CD4-positive, alpha-beta memory T cell (primary cell): ENCODE results near the gene LGI2. TPM values are rescaled to one million over a fixed set of nuclear protein-coding genes. Genes with fewer than 3 reads are reported as not detected.
"Not testable (repeated sequence)": the region's sequence is repeated elsewhere in the genome, so short reads cannot be mapped to it uniquely, and the experiment has no call there.

Experiments
- CTCF ChIA-PET: fragments of 350-600 bp; sonication (Branson Sonifier 250); formaldehyde crosslinking; loops from one replicate; lab custom pipeline; 2021; ENCODE audit warnings: inconsistent platforms; ENCODE audit not compliant: partially characterized antibody; lab: Charles Lee
- POLR2A ChIA-PET: fragments of 350-600 bp; sonication (Branson Sonifier 250); formaldehyde crosslinking; loops from one replicate; lab custom pipeline; 2021; ENCODE audit not compliant: partially characterized antibody; lab: Charles Lee
- DNase-seq, 5 donors: peaks; one replicate each; pipeline versions ENCODE4 v3.0.0 to v3.0.0-alpha.2; 2020 to 2022; ENCODE audit warnings: mixed read lengths in 1 of 5
- H3K27ac ChIP-seq: one replicate; pipeline ENCODE4 v1.7.0; 2013; ENCODE audit warnings: low read depth, low read length
- H3K27me3 ChIP-seq: 2 replicates; pipeline ENCODE4 v1.7.0; 2013; ENCODE audit warnings: mild to moderate bottlenecking, low read length, moderate library complexity; ENCODE audit not compliant: insufficient read depth
- H3K36me3 ChIP-seq: 2 replicates; pipeline ENCODE4 v1.7.0; 2013; ENCODE audit warnings: mild to moderate bottlenecking, low read length, moderate library complexity; ENCODE audit not compliant: insufficient read depth
- H3K4me1 ChIP-seq: 2 replicates; pipeline ENCODE4 v1.7.0; 2013; ENCODE audit warnings: mild to moderate bottlenecking, low read length, moderate library complexity; ENCODE audit not compliant: insufficient read depth
- H3K4me3 ChIP-seq, 2 donors: one replicate each; pipeline ENCODE4 v1.7.0; 2013; ENCODE audit warnings: low read length in 2 of 2, mild to moderate bottlenecking in 1 of 2
- H3K9me3 ChIP-seq, 2 donors: one replicate each; pipeline ENCODE4 v1.7.0; 2013; ENCODE audit warnings: low read length in 2 of 2, control low read depth in 1 of 2; ENCODE audit not compliant: control insufficient read depth in 1 of 2
- H3K27ac Mint-ChIP-seq, 7 donors: one replicate each; pipeline ENCODE4 v1.8.0; 2020 to 2021; ENCODE audit warnings: mixed read lengths in 7 of 7, mild to moderate bottlenecking in 6 of 7, inconsistent platforms in 3 of 7, moderate library complexity in 3 of 7
- H3K27me3 Mint-ChIP-seq, 2 donors: one replicate each; pipeline ENCODE4 v1.8.0; 2020 to 2021; ENCODE audit warnings: mixed read lengths in 2 of 2
- H3K36me3 Mint-ChIP-seq, 2 donors: one replicate each; pipeline ENCODE4 v1.8.0; 2020 to 2021; ENCODE audit warnings: mixed read lengths in 2 of 2, inconsistent platforms in 1 of 2, mild to moderate bottlenecking in 1 of 2
- H3K4me1 Mint-ChIP-seq, 4 donors: one replicate each; pipeline ENCODE4 v1.8.0; 2020 to 2021; ENCODE audit warnings: mixed read lengths in 4 of 4, mild to moderate bottlenecking in 1 of 4
- H3K4me3 Mint-ChIP-seq, 8 donors: one replicate each; pipeline ENCODE4 v1.8.0; 2020 to 2021; ENCODE audit warnings: mixed read lengths in 8 of 8, mild to moderate bottlenecking in 7 of 8, moderate library complexity in 6 of 8, inconsistent platforms in 3 of 8
- H3K9me3 Mint-ChIP-seq, 8 donors: one replicate each; pipeline ENCODE4 v1.8.0; 2020 to 2021; ENCODE audit warnings: mixed read lengths in 8 of 8, mild to moderate bottlenecking in 5 of 8, inconsistent platforms in 3 of 8, moderate library complexity in 1 of 8
- intact Hi-C: fragments of 100-400 bp; cut with micrococcal nuclease; formaldehyde crosslinking; loops from one replicate; pipeline ENCODE4 v1.15.1; 2023
- polyA plus RNA-seq, 2 donors: library from polyadenylated mRNA; unstranded; fragments of 300-500 nt; fragmentation: Illumina TruSeq; gene quantifications; one replicate each; pipeline ENCODE4 v1.2.3, GENCODE V29; 2021
- total RNA-seq, 2 experiments: library from RNA; stranded (reverse); gene quantifications; one replicate each; pipeline ENCODE4 v1.2.3, GENCODE V29; 2021

The LGI2 gene
- total and polyA plus RNA-seq, 4 experiments from 2014 or later, result not detected

GRCh38 chr4:25068386-25068785, 37.6 kb upstream of the LGI2 start:
- Histone ChIP-seq H3K27me3 (no peaks in the 10 kb centered on the region), H3K36me3 (no peaks in the 10 kb centered on the region), H3K4me3 (no peak overlapping the region), H3K9me3 (no peaks in the 10 kb centered on the region), H3K27ac (no peak overlapping the region), H3K4me1 (no peaks in the 10 kb centered on the region)
- POLR2A ChIA-PET, result no interaction called here
- CTCF ChIA-PET, result no interaction called here
- H3K9me3 Mint-ChIP-seq, result peaks cover 0 to 9% (median 0%) of the 10 kb centered on the region in 8 donors
- no peaks in the 10 kb centered on the region for H3K4me1 Mint-ChIP-seq
- intact Hi-C loops, result no loop called here
- no peak overlapping the region for H3K27ac Mint-ChIP-seq
- no peak overlapping the region for H3K4me3 Mint-ChIP-seq
- no peaks in the 10 kb centered on the region for H3K36me3 Mint-ChIP-seq
- no peak for DNase-seq
- H3K27me3 Mint-ChIP-seq, result peaks cover 7 to 16% of the 10 kb centered on the region in 2 donors

GRCh38 chr4:25065932-25066590, 35.3 kb upstream of the LGI2 start:
- intact Hi-C loops, result no loop called here
- peaks cover 0 to 10% (median 1%) of the 10 kb centered on the region in 8 donors for H3K9me3 Mint-ChIP-seq
- peaks cover 10 to 20% of the 10 kb centered on the region in 2 donors for H3K27me3 Mint-ChIP-seq
- H3K27ac ChIP-seq, result no peak overlapping the region
- H3K27me3 ChIP-seq, result no peaks in the 10 kb centered on the region
- no peaks in the 10 kb centered on the region for H3K9me3 ChIP-seq
- POLR2A ChIA-PET, result no interaction called here
- H3K36me3 ChIP-seq, result no peaks in the 10 kb centered on the region
- no peak overlapping the region for H3K27ac Mint-ChIP-seq
- no peak overlapping the region for H3K4me3 Mint-ChIP-seq
- H3K4me3 ChIP-seq, result no peak overlapping the region
- no peaks in the 10 kb centered on the region for H3K4me1 Mint-ChIP-seq
- no peaks in the 10 kb centered on the region for H3K4me1 ChIP-seq
- CTCF ChIA-PET, result no interaction called here
- no peak for DNase-seq
- no peaks in the 10 kb centered on the region for H3K36me3 Mint-ChIP-seq

- H3K27me3 ChIP-seq, result no peaks in the 10 kb centered on the region
- DNase-seq, result no peak
- Mint-ChIP-seq H3K4me1 (no peaks in the 10 kb centered on the region), H3K27me3 (peaks cover 10 to 19% of the 10 kb centered on the region in 2 donors), H3K9me3 (peaks cover 0 to 10% (median 1%) of the 10 kb centered on the region in 8 donors), H3K4me3 (no peak overlapping the region), H3K27ac (no peak overlapping the region), H3K36me3 (no peaks in the 10 kb centered on the region)
- no peak overlapping the region for H3K27ac ChIP-seq
- ChIA-PET CTCF (no interaction called here), POLR2A (no interaction called here)
- H3K9me3 ChIP-seq, result no peaks in the 10 kb centered on the region
- no peaks in the 10 kb centered on the region for H3K4me1 ChIP-seq
- intact Hi-C loops, result no loop called here
- no peak overlapping the region for H3K4me3 ChIP-seq
- no peaks in the 10 kb centered on the region for H3K36me3 ChIP-seq
Observed at GRCh38 chr4:25065431-25065858, 34.7 kb upstream of the LGI2 start.

GRCh38 chr4:25064447-25064846, 33.7 kb upstream of the LGI2 start:
- intact Hi-C loops, H3K36me3 ChIP-seq, H3K9me3 ChIP-seq, H3K27ac ChIP-seq, CTCF ChIA-PET, H3K4me3 ChIP-seq, H3K27ac Mint-ChIP-seq, POLR2A ChIA-PET, H3K4me1 ChIP-seq, H3K27me3 ChIP-seq, H3K36me3 Mint-ChIP-seq, H3K4me1 Mint-ChIP-seq, DNase-seq, H3K4me3 Mint-ChIP-seq: not testable (repeated sequence)
- Mint-ChIP-seq H3K9me3 (peaks cover 0 to 10% (median 1%) of the 10 kb centered on the region in 8 donors), H3K27me3 (peaks cover 12 to 21% of the 10 kb centered on the region in 2 donors)

GRCh38 chr4:25063116-25063515, 32.4 kb upstream of the LGI2 start:
- no peak overlapping the region for H3K27ac Mint-ChIP-seq
- H3K9me3 ChIP-seq, result no peaks in the 10 kb centered on the region
- no peaks in the 10 kb centered on the region for H3K36me3 Mint-ChIP-seq
- H3K27ac ChIP-seq, result no peak overlapping the region
- no peaks in the 10 kb centered on the region for H3K4me1 ChIP-seq
- DNase-seq, result no peak
- H3K4me3 Mint-ChIP-seq, result no peak overlapping the region
- no peaks in the 10 kb centered on the region for H3K27me3 ChIP-seq
- H3K4me3 ChIP-seq, result no peak overlapping the region
- CTCF ChIA-PET, result no interaction called here
- no peaks in the 10 kb centered on the region for H3K36me3 ChIP-seq
- peaks cover 0 to 9% (median 2%) of the 10 kb centered on the region in 8 donors for H3K9me3 Mint-ChIP-seq
- H3K4me1 Mint-ChIP-seq, result no peaks in the 10 kb centered on the region
- intact Hi-C loops, result no loop called here
- POLR2A ChIA-PET, result no interaction called here
- peaks cover 15% of the 10 kb centered on the region in 2 donors for H3K27me3 Mint-ChIP-seq

- Histone ChIP-seq H3K27me3 (no peaks in the 10 kb centered on the region), H3K27ac (no peak overlapping the region), H3K9me3 (no peaks in the 10 kb centered on the region), H3K36me3 (no peaks in the 10 kb centered on the region), H3K4me3 (no peak overlapping the region), H3K4me1 (no peaks in the 10 kb centered on the region)
- no peak overlapping the region for H3K4me3 Mint-ChIP-seq
- intact Hi-C loops, result no loop called here
- H3K36me3 Mint-ChIP-seq, result no peaks in the 10 kb centered on the region
- DNase-seq, result no peak
- ChIA-PET CTCF (no interaction called here), POLR2A (no interaction called here)
- peaks cover 12 to 14% of the 10 kb centered on the region in 2 donors for H3K27me3 Mint-ChIP-seq
- H3K9me3 Mint-ChIP-seq, result peaks cover 0 to 5% (median under 1%) of the 10 kb centered on the region in 8 donors
- no peak overlapping the region for H3K27ac Mint-ChIP-seq
- no peaks in the 10 kb centered on the region for H3K4me1 Mint-ChIP-seq
Observed at GRCh38 chr4:25062098-25062497, 31.4 kb upstream of the LGI2 start.

- POLR2A ChIA-PET, result no interaction called here
- H3K27ac Mint-ChIP-seq, result no peak overlapping the region
- H3K36me3 Mint-ChIP-seq, result no peaks in the 10 kb centered on the region
- H3K4me3 ChIP-seq, result no peak overlapping the region
- H3K4me3 Mint-ChIP-seq, result no peak overlapping the region
- no peaks in the 10 kb centered on the region for H3K27me3 ChIP-seq
- no peaks in the 10 kb centered on the region for H3K4me1 ChIP-seq
- CTCF ChIA-PET, result no interaction called here
- no peak for DNase-seq
- H3K36me3 ChIP-seq, result no peaks in the 10 kb centered on the region
- no peaks in the 10 kb centered on the region for H3K4me1 Mint-ChIP-seq
- H3K9me3 Mint-ChIP-seq, result peaks cover 0 to 4% (median 0%) of the 10 kb centered on the region in 8 donors
- H3K27ac ChIP-seq, result no peak overlapping the region
- peaks cover 12 to 15% of the 10 kb centered on the region in 2 donors for H3K27me3 Mint-ChIP-seq
- no peaks in the 10 kb centered on the region for H3K9me3 ChIP-seq
- intact Hi-C loops, result no loop called here
Observed at GRCh38 chr4:25061602-25062001, 30.9 kb upstream of the LGI2 start.
